Measurements from ENCODE around the gene TBKBP1.

The TBKBP1 gene

DNA sequence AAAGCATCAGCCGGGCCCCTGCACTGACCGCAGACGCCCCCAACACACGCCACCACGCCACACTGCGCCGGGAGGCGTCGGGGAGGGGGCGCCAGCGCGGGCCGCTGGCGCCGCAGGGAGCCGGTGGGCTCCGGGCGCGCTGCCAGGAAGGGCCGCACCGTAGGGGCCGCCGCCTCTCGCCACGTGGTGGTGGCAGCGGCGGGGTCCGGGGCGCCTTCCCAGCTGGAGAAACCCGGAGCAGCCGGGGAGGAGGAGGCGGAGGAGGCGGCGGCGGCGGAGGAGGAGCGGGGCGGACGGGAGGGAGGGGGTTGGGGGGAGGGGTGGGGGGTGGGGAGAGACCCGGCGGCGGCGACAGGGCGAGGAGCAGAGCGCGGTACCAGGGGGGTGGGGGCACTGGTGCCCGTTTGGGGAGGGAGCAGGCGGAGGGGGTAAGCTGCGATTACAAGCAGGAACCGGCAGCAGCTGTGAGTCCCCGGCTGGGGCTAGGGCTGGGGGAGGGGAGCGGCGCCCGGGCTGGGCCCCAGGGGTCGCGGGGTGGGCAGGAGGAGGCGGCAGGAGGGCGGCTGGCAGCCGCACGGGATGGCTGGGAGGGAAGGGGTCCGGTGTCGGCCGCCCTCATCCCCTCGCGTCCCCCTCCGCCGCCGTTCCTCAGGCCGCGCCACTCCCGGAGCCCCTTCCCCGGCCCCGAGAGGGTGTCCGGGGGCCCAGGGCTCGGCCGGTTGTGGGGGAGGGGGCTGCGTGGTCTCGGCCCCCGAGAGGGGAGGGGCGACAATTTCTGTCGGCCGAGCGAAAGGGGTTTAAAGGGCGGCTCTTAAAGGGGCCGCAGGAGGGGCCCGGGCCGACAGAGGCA, at the start of gene TBKBP1:
TBKBP1 (plus strand) TSS at position 431 of the 850 bp plus-strand sequence. CDS start 1,952 bp downstream, outside the sequence.
- no peaks in the 10 kb centered on the region for H3K27me3 Mint-ChIP-seq
- peaks cover 59% of the 10 kb centered on the region for H3K4me1 Mint-ChIP-seq
- peak within 1 kb of the TSS; percentile 95 for H3K27ac Mint-ChIP-seq (ENCODE audit: low read depth)
- peak within 1 kb of the TSS; percentile 91 for H3K4me3 Mint-ChIP-seq
- H3K36me3 Mint-ChIP-seq (ENCODE audit: insufficient read depth), result peaks cover 20% of the 10 kb centered on the region
- H3K9me3 Mint-ChIP-seq, result no peaks in the 10 kb centered on the region
- peak in 1 of 2 donors; percentile 57 for DNase-seq (ENCODE audit: low spot score in 2 of 2)
- peak; percentile 66 for ATAC-seq (replicated peaks; ENCODE audit: extremely low read depth, poor library complexity, severe bottlenecking)

DNA sequence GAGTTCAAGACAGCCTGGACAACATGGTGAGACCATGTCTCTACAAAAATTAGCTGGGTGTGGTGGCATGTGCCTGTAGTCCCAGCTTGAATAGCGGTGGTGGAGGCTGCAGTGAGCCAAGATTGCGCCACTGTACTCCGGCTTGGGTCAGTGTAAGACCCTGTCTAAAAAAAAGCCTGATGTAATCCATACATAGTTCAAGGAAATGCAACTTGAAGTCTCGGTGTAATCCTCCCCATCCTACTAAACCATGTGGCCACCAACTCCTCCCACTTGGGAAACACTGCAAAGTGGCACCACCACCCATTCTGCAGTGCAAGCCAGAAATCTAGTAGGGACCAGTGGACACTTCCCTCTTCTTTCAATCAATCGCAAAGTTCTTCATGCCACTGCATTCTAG, 49.6 kb upstream of the TBKBP1 start:
- ATAC-seq (replicated peaks; ENCODE audit: extremely low read depth, poor library complexity, severe bottlenecking) (no peak), DNase-seq (ENCODE audit: low spot score in 2 of 2) (no peak)
- Mint-ChIP-seq H3K27ac (ENCODE audit: low read depth) (no peak overlapping the region), H3K4me3 (no peak overlapping the region), H3K9me3 (no peaks in the 10 kb centered on the region), H3K27me3 (no peaks in the 10 kb centered on the region), H3K4me1 (peaks cover 10% of the 10 kb centered on the region), H3K36me3 (ENCODE audit: insufficient read depth) (peaks cover 2% of the 10 kb centered on the region)

DNA sequence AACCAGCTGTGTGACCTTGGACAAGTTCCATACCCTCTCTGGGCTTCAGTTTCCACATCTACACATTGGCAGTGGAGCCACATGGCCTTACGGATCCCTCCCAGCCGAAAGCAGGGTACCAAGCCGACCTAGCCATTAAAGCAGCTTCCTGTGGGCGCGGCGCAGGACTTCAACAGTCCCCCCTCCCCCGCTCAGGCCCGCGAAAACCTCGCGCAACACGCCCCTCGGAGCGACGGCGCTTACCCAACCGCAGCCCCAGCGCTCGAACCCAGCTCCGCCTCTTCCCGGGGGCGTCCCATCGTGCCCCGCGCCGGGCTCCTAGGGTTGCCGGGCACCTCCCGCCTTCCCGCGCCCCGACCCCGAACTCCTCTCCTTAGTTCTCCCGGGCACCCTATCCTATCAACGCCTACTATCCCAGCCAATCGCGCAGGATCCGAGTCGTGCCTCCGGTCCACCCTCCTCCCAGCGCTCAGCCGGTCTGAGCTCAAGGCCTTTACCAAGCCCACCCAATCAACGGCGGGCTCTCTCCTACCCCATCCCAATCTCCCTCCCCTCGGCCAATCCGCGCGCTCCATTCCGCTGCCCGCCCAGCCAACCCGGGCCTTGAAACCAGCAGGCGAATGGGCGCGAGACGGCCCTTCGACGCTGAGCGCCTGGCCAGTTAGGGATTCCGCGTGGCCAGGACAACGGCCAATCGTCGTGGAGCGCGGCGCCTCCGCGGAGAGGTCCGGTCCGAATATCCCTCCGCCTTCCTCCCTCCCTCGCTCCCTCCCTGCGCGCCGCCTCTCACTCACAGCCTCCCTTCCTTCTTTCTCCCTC, 44.6 kb upstream of the TBKBP1 start, which contains the start of gene KPNB1:
KPNB1 (plus strand) TSS at position 767 of the 819 bp plus-strand sequence. CDS start 326 bp downstream, outside the sequence.
- peak; percentile 88 for ATAC-seq (replicated peaks; ENCODE audit: extremely low read depth, poor library complexity, severe bottlenecking)
- Mint-ChIP-seq H3K4me1 (peaks cover 36% of the 10 kb centered on the region), H3K9me3 (no peaks in the 10 kb centered on the region), H3K36me3 (ENCODE audit: insufficient read depth) (peaks cover 36% of the 10 kb centered on the region), H3K27me3 (no peaks in the 10 kb centered on the region), H3K4me3 (peak within 1 kb of the TSS; percentile 85), H3K27ac (ENCODE audit: low read depth) (peak within 1 kb of the TSS; percentile 90)
- DNase-seq (ENCODE audit: low spot score in 2 of 2), result peak; percentile 92 to 97

DNA sequence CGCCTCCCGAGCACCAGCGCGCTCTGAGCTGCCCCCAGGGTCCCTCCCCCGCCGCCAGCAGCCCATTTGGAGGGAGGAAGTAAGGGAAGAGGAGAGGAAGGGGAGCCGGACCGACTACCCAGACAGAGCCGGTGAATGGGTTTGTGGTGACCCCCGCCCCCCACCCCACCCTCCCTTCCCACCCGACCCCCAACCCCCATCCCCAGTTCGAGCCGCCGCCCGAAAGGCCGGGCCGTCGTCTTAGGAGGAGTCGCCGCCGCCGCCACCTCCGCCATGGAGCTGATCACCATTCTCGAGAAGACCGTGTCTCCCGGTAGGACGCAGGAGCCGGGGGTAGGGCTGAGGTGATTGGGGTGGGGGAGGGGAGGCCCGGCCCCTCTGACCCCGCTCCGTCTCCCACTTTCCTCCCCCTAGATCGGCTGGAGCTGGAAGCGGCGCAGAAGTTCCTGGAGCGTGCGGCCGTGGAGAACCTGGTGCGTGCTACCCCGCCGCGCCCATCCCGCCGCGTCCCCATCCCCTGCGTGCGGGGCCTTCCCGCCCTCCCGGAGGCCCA, 43.9 kb upstream of the TBKBP1 start:
- H3K27me3 Mint-ChIP-seq, result no peaks in the 10 kb centered on the region
- H3K9me3 Mint-ChIP-seq, result no peaks in the 10 kb centered on the region
- peaks cover 43% of the 10 kb centered on the region for H3K4me1 Mint-ChIP-seq
- H3K36me3 Mint-ChIP-seq (ENCODE audit: insufficient read depth), result peaks cover 43% of the 10 kb centered on the region
- no peak for DNase-seq (ENCODE audit: low spot score in 2 of 2)
- ATAC-seq (replicated peaks; ENCODE audit: extremely low read depth, poor library complexity, severe bottlenecking), result peak; percentile 6
- H3K4me3 Mint-ChIP-seq, result peak overlapping the region; percentile 85
- H3K27ac Mint-ChIP-seq (ENCODE audit: low read depth), result peak overlapping the region; percentile 90

GRCh38 chr17:47650525-47651522, 43.1 kb upstream of the TBKBP1 start:
- peaks cover 50% of the 10 kb centered on the region for H3K4me1 Mint-ChIP-seq
- no peaks in the 10 kb centered on the region for H3K27me3 Mint-ChIP-seq
- H3K4me3 Mint-ChIP-seq, result peak overlapping the region; percentile 85
- peak overlapping the region; percentile 90 for H3K27ac Mint-ChIP-seq (ENCODE audit: low read depth)
- H3K36me3 Mint-ChIP-seq (ENCODE audit: insufficient read depth), result peaks cover 50% of the 10 kb centered on the region
- ATAC-seq (replicated peaks; ENCODE audit: extremely low read depth, poor library complexity, severe bottlenecking) (peak; percentile 42), DNase-seq (ENCODE audit: low spot score in 2 of 2) (peak; percentile 64 to 71)
- H3K9me3 Mint-ChIP-seq, result no peaks in the 10 kb centered on the region

GRCh38 chr17:47651704-47652103, 42.3 kb upstream of the TBKBP1 start:
- H3K27ac Mint-ChIP-seq (ENCODE audit: low read depth), result no peak overlapping the region
- H3K36me3 Mint-ChIP-seq (ENCODE audit: insufficient read depth), result peaks cover 54% of the 10 kb centered on the region
- DNase-seq (ENCODE audit: low spot score in 2 of 2) (no peak), ATAC-seq (replicated peaks; ENCODE audit: extremely low read depth, poor library complexity, severe bottlenecking) (no peak)
- no peaks in the 10 kb centered on the region for H3K27me3 Mint-ChIP-seq
- H3K4me1 Mint-ChIP-seq, result peaks cover 51% of the 10 kb centered on the region
- H3K4me3 Mint-ChIP-seq, result peak overlapping the region; percentile 85
- no peaks in the 10 kb centered on the region for H3K9me3 Mint-ChIP-seq

DNA sequence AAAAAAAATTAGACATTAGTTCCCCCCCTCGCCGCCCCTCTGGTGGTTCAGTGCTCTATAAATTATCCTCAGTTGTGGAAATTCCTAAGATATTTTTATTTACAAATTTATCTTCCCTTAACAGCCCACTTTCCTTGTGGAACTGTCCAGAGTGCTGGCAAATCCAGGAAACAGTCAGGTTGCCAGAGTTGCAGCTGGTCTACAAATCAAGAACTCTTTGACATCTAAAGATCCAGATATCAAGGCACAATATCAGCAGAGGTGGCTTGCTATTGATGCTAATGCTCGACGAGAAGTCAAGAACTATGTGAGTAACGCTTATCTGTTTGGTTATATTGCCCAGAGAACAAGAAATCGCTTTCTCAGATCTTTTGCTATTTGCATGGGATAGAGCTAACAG, 41.4 kb upstream of the TBKBP1 start:
- H3K4me1 Mint-ChIP-seq, result peaks cover 55% of the 10 kb centered on the region
- ATAC-seq (replicated peaks; ENCODE audit: extremely low read depth, poor library complexity, severe bottlenecking), result no peak
- no peak overlapping the region for H3K4me3 Mint-ChIP-seq
- DNase-seq (ENCODE audit: low spot score in 2 of 2), result no peak
- H3K27ac Mint-ChIP-seq (ENCODE audit: low read depth), result peak overlapping the region; percentile 19
- H3K27me3 Mint-ChIP-seq, result no peaks in the 10 kb centered on the region
- H3K36me3 Mint-ChIP-seq (ENCODE audit: insufficient read depth), result peaks cover 63% of the 10 kb centered on the region
- no peaks in the 10 kb centered on the region for H3K9me3 Mint-ChIP-seq

GRCh38 chr17:47653442-47653841, 40.5 kb upstream of the TBKBP1 start:
- peaks cover 58% of the 10 kb centered on the region for H3K4me1 Mint-ChIP-seq
- H3K27ac Mint-ChIP-seq (ENCODE audit: low read depth), result no peak overlapping the region
- no peaks in the 10 kb centered on the region for H3K27me3 Mint-ChIP-seq
- DNase-seq (ENCODE audit: low spot score in 2 of 2) (no peak), ATAC-seq (replicated peaks; ENCODE audit: extremely low read depth, poor library complexity, severe bottlenecking) (no peak)
- H3K9me3 Mint-ChIP-seq, result no peaks in the 10 kb centered on the region
- H3K4me3 Mint-ChIP-seq, result no peak overlapping the region
- peaks cover 69% of the 10 kb centered on the region for H3K36me3 Mint-ChIP-seq (ENCODE audit: insufficient read depth)

- Mint-ChIP-seq H3K4me3 (no peak overlapping the region), H3K27ac (ENCODE audit: low read depth) (no peak overlapping the region), H3K36me3 (ENCODE audit: insufficient read depth) (peaks cover 68% of the 10 kb centered on the region), H3K27me3 (no peaks in the 10 kb centered on the region), H3K9me3 (no peaks in the 10 kb centered on the region), H3K4me1 (peaks cover 50% of the 10 kb centered on the region)
- no peak for ATAC-seq (replicated peaks; ENCODE audit: extremely low read depth, poor library complexity, severe bottlenecking)
- no peak for DNase-seq (ENCODE audit: low spot score in 2 of 2)
Observed at GRCh38 chr17:47654991-47655390, 39.0 kb upstream of the TBKBP1 start.

- peak overlapping the region; percentile 62 for H3K4me3 Mint-ChIP-seq
- H3K36me3 Mint-ChIP-seq (ENCODE audit: insufficient read depth), result peaks cover 74% of the 10 kb centered on the region
- peaks cover 28% of the 10 kb centered on the region for H3K4me1 Mint-ChIP-seq
- DNase-seq (ENCODE audit: low spot score in 2 of 2) (no peak), ATAC-seq (replicated peaks; ENCODE audit: extremely low read depth, poor library complexity, severe bottlenecking) (peak; percentile 85)
- H3K27ac Mint-ChIP-seq (ENCODE audit: low read depth), result peak overlapping the region; percentile 73
- H3K27me3 Mint-ChIP-seq, result no peaks in the 10 kb centered on the region
- no peaks in the 10 kb centered on the region for H3K9me3 Mint-ChIP-seq
Observed at GRCh38 chr17:47660064-47660492, 33.9 kb upstream of the TBKBP1 start.

- Mint-ChIP-seq H3K27ac (ENCODE audit: low read depth) (peak overlapping the region; percentile 13), H3K4me1 (peaks cover 14% of the 10 kb centered on the region), H3K27me3 (no peaks in the 10 kb centered on the region), H3K36me3 (ENCODE audit: insufficient read depth) (peaks cover 79% of the 10 kb centered on the region), H3K4me3 (no peak overlapping the region), H3K9me3 (no peaks in the 10 kb centered on the region)
- DNase-seq (ENCODE audit: low spot score in 2 of 2) (peak; percentile 38 to 58), ATAC-seq (replicated peaks; ENCODE audit: extremely low read depth, poor library complexity, severe bottlenecking) (no peak)
Observed at GRCh38 chr17:47663912-47664623, 29.9 kb upstream of the TBKBP1 start.
